HuH-7 (cell line): Measurements from ENCODE around the gene SYNDIG1.

Experiments
- DNase-seq: peaks from one replicate; pipeline ENCODE4 v3.0.0; 2011; ENCODE audit warnings: low spot score

The SYNDIG1 gene

DNA sequence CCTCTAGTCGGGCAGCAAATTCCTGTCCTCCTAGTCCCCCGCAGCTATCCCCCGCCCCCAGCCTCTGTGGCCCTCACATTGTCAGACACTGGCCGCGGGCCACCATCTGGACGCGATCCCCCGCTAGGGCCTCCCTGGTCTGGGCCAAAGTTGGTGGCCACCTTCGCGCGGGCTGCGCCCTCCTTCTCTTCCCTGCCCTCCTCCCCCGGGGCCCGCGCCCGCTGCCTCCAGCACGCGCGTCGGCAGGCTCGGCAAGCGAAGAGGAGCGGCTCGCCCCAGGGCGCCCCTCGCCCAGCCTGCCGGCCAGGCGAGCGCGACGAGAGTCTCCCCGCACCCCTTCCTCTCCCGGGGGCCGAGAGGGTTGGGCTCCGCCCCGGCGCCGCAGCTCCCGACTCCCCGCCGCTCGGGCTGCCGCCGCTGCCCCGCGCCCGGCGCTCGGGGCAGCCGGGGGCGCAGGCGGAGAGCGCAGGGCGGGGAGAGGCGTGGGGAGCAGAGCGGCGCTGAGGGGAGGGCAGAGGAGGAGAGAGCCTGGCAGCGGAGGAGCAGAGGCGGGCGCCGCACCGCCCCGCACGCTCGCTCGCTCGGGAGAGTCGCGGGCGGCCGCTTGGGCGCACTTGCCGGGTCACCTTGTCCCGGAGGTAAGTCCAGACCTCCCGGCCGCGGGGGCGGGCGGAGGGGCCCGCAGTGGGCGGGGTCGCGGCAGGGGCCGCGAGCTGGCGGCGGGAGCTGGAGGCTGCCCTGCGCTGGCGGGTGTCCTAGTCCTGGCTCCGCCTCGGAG lies at the start of gene SYNDIG1:
Gene SYNDIG1 (plus strand): TSS at position 514 of the 778 bp plus-strand sequence. CDS start 73,469 bp downstream, outside the sequence.
- DNase-seq: no peak

DNA sequence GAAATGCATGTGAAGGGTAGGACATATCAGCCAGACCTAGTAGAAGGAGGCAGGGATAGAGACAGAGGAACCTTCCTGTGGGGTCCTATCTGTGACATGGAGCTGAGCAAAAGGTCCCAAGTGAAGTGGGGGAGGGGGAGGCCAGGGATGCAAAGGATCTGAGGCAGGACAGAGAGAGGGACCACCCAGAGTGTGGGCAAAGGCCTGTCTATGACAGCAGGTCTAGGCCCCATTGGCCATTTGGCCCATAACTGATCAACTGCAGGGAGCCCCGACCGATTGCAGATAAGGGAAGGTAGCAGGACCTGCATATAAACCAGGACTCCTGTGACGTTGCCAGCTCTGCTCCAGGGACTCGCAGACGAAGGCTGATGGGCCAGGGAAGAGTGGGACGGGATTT lies 49.6 kb upstream of the SYNDIG1 start:
- DNase-seq: no peak

DNA sequence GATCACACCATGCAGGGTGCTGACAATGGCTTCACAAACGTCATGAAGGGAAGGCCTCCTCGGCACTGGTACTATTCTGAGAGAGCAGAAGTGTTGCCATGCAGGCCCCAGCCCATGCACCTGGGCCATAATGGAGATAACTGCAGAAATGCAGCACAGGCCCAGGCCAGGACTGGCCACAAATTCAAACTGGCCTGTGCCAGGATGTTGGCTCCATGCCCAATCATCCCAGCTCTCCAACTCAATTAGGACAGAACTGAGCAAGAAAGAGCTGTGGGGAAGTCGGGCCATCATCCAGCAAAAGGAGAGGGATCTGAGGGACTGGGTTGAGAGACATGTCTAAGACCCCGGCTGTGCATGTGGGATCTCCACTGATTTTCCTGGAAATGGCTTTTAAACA lies 48.9 kb upstream of the SYNDIG1 start:
- no peak for DNase-seq

DNA sequence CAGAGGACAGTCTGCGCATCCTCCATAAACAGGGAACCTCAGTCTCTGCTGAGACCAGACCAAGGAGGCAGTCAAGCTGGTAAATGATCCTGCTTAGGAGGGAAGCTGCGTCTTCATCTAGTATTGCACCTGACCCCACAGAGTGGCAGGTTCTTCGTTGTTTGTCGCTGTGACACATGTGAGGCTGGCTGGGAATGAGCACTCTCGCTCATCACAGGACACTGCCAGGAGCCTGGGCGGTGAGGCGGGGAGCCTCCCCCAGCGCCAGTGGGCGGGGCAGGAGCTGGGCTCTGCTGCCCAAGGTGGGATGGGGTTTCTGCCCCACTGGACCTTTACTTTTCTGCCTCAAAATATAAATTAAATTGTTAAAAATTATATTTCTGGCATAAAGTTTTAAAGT lies 48.4 kb upstream of the SYNDIG1 start:
- no peak for DNase-seq

DNA sequence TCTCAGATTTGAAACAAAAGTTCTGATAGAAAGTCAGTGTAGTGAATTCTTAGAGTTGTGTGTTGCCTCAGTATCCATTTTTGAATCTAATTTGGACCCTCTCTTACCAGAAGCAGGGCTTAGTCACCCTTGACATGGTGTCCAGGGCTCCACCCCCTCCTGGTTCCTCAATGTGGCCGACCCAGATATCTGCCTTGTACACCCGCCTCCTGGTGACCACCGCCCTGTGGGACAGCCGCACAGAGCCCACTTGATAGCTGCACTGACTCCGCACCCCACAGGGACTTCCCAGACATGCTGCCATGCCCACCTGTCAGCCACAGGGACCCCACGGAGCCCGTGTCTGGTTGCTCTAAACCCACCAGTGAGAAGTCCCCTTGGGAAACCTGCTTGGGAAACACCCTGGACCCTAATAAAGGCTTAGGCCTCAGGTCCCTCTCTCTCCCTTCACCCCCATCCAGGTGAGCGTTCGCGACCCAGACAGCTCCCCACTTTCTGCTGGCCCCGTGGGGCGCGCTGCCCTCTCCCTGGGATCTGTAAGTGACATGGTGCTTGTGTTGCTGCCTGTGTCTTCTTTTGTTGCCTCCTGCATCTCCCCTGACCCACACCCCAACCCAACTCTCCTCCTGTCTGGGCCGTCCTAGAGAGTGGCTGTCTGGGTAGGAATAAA lies 47.2 kb upstream of the SYNDIG1 start:
- DNase-seq: no peak

DNA sequence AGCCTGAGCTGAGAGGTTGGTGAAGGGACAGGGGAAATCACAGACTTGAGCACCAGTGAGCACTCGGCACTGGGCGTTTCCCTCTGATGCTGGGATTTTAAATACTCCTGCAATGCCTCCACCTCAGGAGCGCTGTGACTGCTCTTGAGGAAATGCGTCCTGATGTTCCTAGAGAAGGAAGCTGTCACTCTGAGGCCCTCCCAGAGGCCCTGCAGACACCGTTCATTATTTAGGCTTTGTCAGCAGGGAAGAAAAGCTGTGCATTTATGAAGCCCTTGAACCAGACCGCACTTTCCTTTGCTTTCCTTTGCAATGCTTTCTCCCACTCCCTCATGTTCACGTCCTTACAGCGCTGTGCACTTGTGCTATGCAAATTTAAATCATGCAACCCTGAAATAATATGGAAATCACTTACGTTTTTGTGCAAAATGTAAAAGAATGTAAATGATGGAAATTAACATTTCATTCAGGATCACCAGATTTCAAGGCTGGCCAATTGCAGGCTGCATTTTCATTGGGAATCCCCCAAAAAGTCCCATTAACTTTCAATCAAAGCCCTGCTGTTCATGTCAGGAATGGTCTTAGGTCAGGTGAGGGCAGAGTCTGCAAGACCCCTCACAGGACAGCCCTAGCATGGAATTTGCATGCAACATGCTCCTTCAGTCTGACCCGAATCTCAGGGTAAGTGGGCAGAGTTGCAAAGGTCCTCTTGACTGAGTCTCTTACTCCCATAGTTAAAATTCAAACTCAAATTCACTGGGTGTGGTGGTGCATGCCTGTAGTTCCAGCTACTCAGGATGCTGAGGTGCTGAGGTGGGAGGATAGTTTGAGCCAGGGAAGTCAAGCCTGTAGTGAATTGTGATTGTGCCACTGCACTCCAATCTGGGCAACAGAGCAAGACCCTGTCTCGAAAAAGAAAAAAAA lies 45.8 kb upstream of the SYNDIG1 start:
- DNase-seq: no peak

DNA sequence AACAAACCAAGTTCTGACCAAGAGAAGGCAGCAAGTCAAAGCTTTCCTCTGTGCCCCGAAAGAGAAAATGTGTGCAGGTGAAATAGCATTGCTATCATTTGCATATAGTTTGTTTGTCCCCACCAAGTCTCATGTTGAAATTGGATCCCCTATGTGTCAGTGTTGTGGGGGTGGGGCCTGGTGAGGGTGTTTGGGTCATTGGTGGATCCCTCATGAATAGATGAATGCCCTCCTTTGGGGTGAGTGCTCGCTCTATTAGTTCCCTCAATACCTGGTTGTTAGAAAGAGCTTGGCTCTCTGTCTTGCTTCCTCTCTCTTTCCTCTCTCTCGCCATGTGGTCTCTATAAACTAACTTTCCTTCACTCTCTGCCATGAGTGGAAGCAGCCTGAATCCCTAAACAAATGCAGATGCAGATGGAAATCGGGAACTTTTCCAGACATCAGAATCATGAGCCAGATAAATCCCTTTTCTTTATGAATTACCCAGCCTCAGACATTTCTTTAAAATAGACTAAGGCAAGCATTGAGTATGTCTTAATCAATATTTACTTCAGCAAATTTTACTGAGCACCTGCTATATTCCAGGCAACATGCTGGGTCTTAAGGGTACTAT lies 43.8 kb upstream of the SYNDIG1 start:
- no peak for DNase-seq

DNA sequence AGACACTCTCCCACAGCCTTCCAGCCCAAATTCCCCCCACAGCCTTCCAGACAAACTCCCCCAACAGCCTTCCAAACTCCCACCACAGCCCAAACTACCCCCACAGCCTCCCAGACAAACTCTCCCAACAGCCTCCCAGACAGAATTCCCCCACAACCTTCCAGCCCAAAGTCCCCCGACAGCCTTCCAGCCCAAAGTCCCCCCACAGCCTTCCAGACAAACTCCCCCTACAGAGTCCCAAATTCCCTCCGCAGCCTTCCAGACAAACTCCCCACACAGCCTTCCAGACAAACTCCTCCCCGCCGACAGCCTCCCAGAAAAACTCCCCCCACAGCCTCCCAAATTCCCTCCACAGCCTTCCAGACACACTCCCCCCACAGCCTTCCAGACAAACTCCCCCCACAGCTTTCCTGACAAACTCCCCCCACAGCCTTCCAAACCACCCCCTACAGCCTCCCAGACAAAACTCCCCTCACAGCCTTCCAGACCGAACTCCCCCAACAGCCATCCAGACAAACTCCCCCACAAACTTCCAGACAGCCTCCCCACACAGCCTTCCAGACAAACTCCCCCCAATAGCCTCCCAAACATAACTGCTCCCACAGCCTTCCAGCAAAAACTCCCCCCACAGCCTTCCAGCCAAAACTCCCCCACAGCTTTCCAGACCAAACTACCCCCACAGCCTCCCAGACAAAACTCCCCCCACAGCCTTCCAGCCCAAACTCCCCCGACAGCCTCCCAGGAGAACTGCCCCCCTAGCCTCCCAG lies 38.0 kb upstream of the SYNDIG1 start:
- no peak for DNase-seq

DNA sequence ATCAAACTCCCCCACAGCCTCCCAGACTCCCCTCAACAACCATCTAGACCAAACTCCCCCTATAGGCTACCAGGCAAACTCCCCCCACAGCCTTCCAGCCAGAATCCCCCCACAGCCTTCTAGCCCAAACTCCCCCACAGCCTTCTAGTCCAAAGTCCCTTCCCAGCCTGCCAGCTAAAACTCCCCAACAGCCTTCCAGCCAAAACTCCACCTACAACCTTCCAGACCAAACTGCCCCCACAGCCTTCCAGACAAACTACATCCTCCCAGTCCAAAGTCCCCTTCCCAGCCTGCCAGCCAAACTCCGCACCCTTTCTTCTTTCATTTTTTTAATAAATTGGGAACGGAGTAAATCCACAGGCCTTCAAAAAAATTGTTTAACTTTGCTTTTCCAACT lies 37.4 kb upstream of the SYNDIG1 start:
- DNase-seq: no peak

DNA sequence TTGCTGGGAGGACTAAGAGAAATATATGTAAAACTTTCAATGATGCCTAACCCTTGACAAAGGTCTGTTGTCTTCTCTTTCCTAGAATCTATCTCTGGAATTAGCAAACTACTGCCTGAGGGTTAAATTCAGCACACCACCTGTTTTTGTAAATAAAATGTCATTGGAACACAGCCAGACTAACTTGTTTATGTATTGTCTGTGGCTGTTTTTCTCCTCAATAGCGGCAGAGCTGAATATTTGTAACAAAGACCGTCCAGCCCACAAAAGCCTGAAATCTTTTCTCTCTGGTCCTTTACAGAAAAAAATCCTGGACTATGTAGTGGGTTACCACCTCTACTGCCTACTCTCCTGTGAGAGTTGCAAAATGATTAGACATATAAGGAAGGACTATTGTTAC lies 33.3 kb upstream of the SYNDIG1 start:
- DNase-seq: no peak

DNA sequence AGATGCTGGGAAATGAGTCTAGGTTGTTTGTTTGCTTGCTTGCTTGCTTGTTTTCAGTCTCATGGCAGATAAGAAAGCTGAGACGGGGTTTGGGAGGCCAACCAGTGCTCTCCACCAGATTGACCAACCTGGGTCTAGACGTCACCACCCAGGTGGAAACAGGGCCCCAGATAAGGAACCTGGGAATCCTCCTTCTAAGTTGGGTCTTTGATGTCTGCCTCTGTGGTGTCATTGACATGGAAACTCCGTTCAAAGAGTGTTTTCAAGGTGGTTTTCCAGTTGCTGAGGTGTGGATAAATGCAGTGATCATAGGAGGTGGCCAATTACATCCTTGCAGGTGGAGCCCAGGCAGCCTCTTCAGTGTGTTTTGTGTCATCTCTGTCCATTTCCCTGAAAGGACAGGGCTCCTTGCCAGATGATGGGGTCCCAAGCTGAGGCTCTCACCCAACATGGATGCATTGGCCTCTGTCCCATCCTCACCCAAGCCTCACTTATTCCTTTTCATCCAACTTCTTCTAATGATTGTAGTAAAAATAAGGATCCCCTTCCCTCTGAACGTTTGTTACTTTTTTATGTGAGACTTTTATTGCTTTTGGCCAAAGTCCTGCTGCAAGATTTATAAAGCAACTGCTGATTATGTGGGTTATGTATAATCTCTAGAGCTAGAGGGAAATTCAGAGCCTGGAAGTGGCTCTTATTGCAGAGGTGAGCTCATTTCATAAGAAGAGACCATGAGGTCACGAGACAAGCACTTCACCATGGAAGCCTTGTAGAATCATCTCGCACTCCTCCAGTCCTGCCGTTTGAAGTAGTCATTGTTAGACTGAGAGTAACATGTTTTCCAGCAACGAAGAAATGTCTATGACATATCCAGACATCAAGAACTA lies 32.0 kb upstream of the SYNDIG1 start:
- no peak for DNase-seq

DNA sequence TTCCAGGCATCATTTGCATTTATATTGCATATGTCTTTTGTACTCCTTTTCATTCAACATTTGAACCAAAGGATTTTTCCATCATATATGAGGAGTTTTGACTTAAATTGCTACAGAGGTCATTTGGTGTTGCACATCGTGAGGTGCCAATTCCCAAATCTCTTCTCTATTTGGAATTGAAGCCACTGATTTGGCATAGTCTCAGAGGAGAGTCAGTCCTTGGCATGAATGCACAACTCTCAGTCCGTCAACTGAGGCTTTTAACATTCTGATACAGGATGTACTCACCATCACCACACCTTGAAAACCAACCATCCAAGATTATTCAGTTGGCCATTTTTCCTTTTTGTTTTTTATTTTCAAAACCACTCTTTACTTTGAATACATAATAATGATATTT lies 31.1 kb upstream of the SYNDIG1 start:
- no peak for DNase-seq

DNA sequence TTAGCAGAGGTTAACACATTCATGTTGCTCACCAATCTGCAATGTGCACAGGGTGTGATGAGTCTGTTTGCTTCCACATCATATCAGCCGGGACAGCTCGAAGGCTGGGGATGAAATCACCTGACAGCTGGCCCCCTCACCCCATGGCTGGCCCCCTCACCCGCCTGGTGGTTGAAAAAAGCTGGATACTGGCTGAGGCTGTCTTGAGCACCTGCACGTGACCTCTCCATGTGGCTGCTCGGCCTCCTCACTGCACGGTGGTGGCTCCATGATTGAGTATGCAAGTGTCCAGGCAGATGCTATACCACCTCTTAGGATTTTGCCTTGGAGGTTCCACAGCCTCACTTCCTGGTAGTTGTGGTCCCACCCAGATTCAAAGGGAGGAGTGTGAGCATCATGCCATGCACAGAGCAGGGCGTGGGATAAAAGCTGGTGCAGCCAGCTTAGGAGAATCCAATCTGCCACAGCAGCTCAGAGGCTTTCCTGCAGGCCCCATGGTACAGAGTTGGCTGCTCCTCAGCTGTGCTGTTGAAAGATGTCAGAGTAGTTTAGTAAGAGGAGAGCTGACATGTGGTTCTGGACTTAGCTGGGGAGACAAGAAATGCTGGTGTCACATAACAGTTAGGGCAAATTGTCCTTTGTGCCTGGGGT lies 29.6 kb upstream of the SYNDIG1 start:
- DNase-seq: no peak

DNA sequence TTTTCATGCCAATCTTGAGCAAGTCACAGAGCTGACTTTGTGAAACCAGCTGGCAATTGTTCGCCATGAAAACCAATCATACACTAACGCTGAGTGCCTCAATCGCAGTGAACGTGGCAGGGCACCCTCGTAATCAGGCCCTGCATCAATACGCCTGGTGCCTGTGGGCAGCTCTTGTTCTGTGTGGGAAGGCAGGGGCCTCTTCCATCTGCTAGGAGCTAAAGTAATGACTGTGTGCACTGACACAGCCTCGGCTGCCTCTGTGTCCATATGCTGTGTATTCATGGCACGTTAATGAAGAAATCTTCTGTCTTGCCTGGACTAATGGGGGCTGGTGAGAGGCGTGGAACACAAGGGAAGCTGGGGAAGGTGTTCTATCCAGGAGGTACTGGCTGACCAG lies 27.8 kb upstream of the SYNDIG1 start:
- no peak for DNase-seq

DNA sequence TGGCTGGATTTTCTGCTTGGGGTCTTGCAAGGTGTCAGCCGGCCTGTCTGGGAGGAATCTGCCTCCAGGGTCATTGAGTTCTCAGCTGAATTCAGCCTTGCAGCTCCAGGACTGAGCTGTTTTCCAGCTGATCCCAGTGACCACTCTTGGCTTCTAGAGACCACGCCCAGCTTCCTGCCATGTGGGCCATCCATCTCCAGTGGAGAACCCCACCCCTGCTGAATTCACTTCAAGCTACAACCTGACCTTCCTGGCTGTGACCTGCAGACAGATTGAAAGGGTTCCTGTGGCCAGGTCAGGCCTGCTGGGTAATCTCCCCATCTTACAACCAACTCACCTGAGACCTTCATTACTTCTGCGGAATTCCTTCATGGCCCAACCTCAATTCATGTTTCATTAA lies 26.5 kb upstream of the SYNDIG1 start:
- no peak for DNase-seq

DNA sequence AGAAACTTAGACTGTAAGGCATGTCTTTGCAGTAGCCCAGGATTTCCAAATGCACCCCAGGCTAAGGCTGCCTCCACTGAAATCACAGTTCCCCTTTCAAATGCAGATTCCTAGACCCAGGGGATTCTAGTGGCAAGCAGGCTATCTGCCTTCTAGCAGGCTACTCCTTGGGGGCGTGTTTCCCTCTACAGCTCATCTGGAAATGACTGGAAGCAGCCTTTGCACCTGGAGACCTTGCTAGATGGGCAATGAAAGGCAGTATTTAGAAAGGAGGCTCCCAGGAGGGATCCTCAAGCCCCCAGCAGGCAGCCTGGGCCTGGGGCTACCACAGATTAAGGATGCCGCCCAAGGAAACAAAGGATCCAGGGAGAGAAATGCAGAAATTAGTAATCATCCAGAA lies 26.0 kb upstream of the SYNDIG1 start:
- no peak for DNase-seq

DNA sequence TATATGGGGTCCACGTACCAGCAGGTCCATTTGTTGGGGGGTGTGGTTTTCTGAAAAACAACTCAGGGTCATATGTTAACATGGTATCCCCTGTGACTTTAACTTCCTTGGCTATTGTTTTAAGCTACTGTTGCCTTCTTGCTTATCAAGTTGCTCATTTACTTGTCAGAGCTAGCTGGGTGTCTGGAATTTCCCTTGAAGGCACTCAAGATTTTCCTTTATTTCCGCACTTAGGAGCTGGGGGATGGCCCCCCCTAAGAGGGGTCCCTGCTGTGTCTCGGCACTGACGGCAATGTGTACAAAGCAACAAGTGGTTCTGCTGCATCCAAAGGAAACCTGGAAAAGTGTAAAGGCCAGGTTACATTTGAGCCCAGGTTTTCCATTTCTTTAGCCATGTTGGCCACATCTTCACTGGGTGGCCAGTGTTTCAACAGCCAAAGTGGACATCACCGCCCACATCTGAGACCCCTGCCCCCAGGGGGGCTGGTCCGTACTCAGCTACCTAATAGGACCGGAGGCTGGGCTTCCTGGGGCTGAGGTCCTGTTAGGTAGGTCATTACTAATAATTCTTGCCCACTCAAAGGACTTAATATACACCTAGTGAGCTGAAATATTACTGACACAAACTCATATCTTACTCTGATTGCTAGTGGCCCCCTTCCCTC lies 24.8 kb upstream of the SYNDIG1 start:
- DNase-seq: no peak

DNA sequence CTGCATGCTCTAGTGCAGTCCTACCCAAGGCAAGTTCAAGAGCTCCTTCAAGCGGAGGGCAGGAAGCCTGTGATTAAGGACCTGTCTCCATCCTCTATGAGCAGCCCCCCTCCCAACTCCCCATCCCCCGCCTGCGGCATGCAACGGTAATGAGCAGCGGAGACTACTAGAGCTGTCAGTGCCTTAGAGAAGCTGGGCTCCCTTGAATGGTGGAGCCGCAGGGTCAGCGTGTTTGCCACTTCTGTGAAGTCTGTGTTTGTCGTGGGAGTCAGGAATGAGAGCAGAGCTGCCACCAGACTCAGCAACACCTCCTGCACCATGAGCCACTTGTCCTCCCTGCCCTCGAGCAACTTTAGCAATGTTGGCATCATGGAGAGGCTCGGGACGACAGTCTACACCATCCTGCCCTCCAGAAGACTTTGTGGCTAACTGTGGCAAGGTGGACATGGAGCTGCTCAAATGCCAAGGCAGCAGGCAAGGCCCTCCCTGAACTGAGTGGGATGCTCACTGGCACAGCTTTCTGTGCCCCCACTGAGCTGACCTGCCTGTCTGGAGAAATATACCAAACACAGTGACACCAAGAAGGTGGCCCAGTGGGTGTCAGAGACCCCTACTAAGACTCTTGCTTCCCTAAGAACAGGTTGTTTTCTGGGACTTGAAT lies 23.8 kb upstream of the SYNDIG1 start:
- no peak for DNase-seq

DNA sequence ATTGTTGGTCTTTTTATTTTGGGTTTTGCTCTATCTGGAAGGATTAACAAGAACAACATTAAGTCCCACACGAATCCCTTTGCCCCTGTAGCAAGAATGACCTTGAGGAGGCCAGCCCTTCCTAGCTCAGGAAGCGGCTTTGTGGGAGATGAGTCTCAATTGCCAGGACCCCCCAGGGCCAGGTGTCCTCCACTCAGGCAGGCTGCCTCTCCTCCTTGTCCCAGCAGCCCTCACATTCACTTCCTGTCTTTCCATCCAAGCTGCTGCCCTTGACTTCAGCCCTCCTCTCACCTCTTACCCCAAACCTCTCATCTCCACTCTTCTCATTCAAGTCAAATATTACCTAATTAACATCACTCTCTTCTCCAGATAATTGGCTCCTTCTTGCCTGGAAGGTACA lies 22.6 kb upstream of the SYNDIG1 start:
- no peak for DNase-seq
